GM18508 (cell line): ENCODE measurements around the gene INMT.

Source experiments
- ATAC-seq: cut with Tn5 transposase; IDR thresholded peaks from one replicate; pipeline ENCODE4 v1.9.1; 2021; ENCODE audit warnings: moderate number of reproducible peaks; ENCODE audit not compliant: insufficient read depth, unreplicated experiment

INMT gene

DNA sequence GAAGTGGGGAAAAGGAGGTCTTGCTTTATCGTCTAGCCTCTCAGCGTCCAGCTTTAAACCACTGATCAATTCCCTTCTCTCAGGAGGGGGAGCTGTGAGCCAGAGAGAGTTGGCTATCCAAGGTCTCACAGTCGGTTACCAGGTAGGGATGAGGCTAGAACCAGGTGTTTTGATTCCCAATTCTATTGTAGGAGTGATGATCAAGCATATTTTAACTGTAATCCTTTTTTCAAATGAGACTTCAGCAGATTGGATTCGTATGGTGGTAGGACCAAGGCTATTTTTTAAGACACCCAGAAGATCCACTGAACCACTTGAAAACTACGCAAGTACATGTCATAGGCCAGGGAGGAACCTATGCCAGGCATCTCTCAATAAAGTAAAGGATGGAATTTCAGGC, 27.6 kb downstream of the INMT start:
- no peak for ATAC-seq

DNA sequence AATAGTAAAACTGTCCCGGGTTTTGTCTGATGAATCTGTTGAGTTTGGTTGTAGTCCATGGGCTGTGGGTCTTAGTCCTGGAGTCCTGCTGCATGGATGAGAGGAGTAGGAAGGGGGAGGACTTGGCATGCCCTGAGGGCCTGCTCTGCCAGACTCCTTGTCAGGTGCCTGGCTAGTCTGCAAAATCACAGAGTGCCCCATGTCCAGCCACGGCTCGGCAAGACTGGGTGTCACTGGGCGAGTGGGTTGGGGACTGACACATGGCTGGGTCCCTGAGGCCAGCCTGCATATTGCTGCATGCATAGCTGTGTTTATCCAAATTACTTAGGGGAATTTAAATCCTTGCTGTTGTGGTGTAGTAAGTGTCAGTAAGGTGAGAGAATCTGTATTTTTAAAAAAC, 29.0 kb downstream of the INMT start:
- no peak for ATAC-seq

DNA sequence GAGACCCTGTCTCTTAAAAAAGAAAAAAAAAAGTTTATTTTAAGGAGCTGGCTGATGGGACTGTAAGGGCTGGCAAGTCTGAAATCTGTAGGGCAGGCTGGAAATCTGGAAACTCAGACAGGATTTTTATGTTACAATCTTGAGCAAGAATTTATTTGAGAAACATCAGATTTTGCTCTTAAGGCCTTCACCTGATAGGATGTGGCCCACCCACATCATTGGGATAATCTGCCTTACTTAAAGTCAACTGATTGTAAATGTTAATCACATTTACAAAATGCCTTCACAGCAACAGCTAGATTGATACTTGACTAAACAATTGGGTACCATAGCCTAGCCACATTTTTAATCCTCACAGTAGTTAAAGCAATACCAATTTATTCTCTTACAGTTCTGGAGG, 30.8 kb downstream of the INMT start:
- ATAC-seq: no peak

DNA sequence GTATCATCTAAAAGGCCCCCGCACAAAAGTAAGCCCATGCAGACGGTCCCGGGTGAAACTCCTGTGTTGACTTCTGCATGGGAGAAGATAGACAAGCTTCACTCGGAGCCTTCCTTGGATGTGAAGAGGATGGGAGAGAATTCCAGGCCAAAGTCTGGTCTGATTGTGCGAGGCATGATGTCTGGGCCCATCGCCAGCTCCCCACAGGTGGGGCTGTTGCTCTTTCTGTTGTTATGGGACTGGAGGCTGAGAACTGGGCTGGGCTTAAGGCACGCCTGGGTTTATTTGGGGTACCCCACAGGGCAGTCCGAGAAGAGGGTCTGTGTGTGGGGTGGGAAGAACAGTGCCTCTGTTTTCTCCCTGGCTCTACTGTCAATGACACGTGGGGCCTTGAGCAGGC, 33.9 kb downstream of the INMT start:
- no peak for ATAC-seq

DNA sequence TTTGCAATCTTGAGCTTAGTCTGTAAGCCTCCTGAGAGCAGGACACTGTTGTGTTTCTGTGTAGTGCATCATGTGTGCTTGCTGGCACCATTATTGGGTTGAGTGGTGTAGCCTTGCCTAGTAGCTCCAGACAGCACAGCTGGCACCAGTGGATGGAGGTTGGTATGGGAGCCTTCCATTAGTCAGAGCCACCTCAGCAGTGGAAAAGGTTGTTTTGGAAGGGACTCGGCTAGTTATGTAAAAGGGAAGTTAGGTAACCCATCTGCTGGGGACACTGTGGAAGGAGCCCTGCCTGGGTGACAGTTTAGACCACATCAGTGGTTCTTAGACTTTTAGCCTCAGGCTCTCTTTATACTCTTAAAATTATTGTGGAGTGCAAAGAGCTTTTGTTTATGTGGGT, 35.6 kb downstream of the INMT start:
- no peak for ATAC-seq

DNA sequence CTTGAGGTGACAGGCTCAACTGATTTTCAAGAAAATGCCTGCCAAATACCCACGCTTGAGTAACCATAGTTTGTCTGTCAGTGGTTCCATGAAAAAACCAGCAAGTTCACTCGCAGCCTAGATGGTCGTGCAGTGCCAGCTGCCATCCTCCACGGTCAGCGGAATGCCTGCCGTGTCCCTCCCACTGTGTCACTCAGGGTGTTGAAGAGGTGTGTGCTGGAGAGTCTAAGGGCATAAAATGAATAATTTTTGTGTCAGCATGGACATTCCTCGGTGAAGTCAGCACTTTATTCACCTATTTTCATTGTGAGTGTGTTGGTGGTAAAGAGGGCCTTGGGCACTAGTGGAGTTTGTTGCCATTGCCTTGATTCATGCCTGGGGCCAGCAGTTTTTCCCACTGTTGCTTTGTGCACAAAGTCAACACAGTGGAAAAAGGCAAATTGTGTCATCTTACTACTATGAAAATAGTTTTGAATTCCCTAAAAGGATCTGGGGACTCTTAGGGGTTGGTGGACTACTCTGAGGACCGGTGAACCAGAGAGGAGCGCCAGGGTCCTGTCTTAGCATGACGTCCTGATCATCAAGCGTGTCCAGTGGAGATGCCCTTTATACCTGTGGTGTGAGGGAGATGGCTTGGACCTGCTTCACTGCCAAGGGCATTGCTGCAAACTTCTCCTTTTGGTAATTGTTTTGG, 36.9 kb downstream of the INMT start:
- ATAC-seq: no peak

DNA sequence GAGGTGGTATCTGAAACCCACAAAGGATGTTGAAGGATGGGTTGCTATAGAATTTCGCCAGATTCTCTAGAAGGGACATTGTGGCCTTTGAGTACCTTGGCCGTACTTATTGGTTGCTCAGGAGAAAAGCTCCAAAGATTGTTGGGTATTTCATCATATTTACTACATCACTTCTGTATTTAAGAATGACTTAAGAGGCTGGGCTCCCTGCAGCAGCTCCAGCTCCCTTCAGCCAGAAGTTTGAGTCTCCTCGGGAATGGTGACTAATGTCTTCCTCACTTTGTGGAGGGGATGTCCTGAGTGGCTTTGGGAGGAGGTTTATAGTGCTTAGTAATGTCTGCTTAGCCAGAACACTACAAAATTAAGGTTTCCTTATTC, 37.4 kb downstream of the INMT start:
- ATAC-seq: no peak

DNA sequence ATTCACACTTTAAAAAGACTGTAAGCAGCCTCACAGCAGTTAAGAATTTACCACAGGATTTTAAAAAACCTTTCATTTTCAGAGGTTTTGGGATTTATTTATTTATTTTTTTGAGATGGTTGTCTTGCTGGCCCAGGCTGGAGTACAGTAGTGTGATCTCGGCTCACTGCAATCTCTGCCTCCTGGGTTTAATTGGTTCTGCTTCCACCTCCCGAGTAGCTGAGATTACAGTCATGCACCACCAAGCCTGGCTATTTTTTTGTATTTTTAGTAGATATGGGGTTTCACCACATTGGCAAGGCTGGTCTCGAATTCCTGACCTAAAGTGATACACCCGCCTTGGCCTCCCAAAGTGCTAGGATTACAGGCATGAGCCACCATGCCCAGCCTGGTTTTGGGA, 38.4 kb downstream of the INMT start:
- ATAC-seq: no peak

DNA sequence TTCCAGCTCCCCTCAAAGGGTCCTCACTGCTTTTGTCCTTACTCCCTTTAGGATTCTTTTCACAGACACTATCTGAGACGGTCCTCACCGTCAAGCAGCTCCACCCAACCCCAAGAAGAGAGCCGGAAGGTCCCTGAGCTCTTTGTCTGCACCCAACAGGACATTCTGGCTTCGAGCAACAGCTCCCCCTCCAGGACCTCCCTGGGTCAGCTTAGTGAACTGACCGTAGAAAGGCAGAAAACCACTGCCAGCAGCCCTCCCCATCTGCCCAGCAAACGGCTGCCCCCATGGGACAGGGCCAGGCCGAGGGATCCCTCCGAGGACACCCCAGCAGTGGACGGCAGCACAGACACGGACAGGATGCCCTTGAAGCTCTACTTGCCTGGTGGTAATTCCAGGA, 39.2 kb downstream of the INMT start:
- ATAC-seq: no peak

DNA sequence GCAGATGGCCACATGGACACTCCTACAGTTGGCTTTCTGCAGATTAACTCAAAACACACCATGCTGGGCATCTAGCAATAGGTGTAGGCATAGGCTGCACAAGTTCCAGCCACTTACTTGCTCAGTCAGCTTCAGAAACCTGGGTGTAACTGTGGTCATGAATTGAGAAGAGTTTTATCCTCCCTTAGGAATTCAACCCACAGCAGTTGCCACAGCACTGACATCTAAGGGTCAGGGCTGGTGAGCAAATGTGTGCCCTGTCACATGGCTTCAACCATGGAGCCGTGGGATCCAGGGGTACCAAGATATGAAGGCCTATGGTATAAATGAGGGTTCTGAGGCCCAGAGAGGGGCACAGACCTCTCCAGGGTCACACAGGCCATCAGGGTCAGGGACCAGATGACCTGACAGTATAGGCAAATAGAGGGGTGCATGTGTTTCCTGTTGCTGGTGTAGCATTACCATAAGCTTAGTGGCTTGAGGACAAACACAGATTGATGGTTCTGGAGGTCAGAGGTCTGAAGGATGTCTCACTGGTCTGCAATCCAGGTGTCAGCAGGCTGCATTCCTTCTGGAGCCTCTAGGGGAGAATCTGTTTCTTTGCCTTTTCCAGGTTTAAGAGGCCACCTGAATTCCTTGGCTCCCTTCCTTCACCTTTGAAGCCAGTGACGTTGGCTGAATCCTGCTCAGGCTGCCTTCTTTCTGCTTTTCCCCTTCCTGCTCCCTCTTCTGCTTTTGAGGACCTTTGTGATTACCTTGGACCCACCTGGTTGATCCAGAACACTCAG, 43.4 kb downstream of the INMT start:
- ATAC-seq: no peak

DNA sequence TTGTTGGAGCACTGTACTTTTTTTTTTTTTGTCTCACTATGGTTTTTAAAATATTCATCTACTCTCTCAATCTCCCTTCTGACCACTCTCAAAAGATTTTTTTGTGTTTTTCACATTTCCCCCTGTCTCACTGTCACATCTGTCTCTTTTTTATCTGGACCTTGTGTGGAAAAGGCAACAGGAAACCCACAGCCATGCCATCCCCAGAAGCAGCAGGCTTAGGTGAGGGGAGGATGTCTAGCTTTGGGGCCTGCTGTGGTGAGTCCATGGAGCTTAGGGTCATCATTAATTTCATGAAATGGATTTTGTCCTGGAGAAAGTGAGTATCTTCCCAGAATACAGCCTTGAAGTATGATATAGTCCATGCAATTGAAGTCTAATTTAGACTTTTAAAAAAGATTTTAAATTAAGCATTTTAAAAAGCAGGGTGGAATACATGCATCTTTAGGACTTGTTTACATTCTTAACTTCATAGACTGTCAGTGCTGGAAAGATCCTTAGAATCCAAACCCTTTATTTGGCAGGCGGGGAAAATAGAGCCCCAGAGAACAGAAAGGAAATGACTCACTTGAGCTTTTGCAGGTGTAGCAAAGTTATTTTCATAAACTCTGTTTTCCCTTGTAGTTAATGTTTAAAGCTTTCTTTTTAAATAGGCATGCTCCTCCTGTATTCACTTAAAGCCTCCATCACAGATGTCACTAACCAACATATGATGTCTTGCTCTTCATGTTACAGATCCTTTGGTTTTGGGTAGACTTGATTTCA, 44.4 kb downstream of the INMT start:
- ATAC-seq: no peak

DNA sequence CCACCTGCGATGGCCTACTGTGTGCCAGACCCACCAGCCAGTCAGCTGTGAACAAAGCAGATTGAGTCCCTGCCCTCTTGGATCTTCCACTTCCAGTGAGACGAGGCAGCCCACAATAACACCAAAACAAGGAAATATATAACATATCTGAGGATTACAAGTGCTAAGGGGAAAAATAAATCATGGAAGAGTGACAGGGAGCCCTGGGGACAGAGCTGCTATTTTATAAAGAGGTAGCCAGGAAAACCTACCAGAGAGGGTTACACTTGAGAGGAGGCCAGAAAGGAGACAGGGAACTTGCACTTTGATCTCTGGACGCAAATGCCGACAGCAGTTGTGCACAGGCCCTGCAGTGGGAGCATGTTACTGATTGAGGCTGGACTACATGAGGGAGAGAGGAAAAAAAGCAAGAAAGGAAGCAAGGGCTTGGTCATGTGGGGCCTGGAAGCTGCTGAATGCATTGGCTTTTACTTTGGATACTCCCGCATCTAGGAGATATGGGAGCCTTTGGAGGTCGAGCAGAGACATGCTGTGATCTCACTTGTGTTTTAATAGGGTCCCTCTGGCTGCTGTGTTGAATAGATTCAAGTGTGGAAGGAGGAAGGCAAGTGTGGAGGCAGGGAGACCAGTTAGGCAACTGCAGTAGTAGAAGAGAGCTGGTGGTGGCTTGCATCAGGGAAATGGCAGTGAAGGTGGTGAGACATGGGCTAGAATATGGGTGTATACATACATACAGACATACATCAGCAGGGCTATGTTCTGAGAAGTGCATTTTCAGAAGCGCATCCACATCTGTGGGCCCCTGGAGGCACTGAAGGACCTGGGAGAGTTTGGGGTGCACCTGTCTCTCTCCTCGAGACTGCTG, 45.5 kb downstream of the INMT start:
- no peak for ATAC-seq

DNA sequence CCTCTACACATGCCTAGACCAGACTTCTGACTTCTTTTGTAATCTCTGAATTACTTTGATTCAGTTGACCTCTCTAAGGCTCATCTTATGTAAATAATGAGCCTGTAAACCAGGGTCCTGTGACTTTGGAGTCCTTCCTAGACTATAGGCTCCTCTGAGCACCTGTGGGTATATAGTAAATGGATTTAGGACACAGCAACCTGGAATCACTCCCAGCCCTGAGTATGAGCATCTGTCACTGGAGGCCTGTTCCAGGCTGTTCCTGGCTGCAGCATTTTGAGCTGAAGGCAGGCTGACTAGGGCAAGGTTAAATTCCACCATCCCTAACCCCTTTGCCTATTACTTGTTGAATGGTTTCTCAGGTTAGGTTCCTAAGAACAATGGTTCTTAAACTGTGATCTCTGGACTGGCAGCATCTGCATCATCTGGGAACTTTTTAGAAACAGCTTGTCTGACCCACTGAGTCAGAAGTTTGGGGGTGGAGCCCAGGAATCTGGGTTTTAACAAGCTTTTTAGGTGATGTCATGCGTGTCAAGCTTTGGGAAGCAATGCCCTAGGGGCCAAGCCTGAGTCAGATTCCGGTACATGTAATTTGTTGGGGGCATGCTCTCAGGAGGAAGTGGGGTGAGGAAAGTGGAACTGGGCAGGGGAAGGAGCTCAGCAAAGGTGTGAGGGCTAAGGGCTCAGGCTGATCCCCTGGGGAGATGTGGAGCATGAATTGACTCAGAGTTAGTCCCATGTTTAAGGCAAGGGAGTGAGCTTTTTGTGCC, 47.5 kb downstream of the INMT start:
- ATAC-seq: peak; percentile 66

DNA sequence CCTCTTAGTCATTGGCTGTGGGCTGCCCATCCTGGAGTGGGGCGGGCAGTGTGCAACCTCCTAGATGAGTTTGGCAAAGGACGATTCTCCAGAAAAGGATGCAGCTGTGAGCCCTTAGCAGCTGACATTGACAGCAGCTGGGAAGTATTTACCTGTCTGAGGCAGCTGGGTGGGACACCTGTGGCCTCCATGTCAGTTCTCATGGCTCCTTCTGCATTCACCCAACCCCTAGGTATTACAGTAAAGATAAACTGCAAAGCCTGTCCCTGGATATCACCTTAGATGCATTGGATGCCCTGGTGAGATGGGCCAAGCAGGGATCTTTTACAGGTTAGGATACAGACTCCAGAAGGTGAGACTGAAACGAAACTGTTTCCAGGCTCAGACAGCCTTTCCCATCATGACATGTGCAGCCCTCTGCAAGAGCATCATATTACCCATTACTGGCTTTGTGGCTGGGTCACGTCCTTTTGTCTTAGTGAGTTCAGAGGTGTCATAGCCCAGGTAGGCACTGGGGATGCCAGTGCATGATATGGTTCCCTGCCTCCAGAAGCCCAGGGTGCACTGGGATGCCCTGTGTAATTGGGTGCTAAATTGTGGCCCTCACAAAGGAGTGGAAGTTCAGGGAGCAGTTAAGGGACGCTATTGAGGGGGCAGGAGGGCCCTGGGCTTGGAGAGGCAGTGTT, 48.2 kb downstream of the INMT start:
- ATAC-seq: no peak

DNA sequence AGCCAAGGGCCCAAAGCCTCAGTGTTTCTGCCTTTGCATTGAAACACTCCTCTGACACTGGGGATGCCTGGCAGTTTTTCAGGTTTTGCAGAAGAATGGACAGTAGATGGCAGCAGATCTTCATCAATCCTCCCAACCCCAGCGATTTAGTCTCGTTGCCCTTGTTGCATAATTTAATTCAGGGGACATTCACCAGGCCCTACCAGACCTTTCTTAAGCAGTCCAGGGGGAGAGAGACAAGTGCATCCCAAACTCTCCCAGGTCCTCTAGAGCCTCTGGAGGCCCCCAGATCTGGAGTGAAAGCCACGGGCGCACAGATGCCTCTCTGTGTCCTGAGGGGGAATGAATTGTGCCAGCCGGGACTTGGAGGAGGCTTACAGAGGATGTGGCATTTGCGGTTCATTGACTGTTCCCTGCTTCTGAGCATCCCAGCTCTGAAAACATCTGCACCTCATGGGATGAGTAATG, 48.9 kb downstream of the INMT start:
- no peak for ATAC-seq

DNA sequence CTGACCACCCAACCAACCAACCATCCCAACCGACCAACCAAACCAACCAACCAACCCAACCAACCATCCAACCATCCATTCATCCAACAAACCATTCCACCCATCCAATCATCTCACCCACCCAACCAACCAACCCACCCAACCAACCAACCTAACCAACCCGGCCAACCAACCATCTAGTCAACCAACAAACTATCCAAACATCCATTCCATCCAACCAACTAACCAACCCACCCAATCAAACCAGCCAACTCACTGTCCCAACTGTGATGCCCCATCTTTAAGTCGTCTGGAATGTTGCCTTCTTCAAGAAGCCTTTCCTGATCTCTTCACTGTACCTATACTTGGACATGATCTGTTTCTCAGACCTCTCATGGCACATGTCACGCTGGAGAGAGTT, 50.9 kb downstream of the INMT start:
- no peak for ATAC-seq

DNA sequence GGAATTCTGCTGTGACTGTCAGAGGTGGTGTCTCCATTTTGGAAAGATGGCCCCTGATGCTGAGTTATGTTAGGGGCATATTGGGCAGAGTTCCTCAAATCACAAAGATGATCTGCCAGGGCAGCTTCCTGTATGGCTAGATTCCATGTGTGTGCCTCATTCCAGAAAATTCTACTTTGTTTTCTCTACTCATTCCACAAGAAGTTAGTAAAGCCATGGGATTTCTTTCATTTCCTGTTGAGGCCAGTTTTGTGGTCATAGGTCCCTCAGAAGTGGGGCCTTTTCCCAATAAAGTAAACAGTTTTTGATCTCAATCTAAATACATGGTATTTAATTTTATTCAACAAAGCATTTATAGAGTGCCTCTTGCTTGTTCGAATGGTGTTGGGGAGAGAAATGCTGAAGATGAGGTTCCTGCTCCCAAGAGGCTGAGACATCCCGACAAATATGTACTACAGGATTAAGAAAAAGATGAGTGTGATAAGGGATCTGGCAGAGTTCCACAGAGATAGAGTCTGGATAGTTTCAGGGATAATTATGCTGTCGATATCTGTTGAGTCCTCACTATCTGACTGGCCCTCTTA, 52.2 kb downstream of the INMT start:
- ATAC-seq: no peak

DNA sequence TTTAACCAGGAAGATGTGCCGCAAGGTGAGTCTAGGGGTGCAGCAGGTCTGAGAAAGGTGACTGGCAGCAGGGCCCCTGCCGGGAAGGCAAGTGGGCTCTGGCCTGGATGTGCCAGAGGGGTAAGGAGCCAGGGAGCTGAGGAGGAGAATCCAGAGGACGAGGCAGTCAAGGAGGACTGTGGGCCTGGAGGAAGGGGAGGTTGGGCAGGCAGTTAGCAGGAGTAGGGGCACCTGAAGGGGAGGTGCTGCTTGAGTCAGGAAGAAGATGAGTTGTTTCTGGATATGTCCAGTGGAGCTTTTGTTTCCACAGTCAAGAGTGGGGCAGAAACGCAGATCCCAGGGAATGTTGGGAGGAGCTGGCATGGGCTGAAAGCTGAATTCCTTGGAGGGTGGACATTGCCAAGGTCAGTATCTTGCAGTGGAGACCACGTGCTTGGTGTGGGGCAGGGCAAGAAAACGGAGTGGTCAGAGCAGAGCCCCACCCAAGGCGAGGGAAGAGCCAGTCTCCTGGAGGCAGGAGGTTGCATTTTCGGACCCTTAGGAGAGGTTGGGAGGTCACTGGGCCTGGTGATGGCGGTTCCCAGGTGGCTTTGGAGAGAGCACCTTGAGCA, 53.3 kb downstream of the INMT start:
- no peak for ATAC-seq
